ENCODE results near the gene MTF2.

DNA sequence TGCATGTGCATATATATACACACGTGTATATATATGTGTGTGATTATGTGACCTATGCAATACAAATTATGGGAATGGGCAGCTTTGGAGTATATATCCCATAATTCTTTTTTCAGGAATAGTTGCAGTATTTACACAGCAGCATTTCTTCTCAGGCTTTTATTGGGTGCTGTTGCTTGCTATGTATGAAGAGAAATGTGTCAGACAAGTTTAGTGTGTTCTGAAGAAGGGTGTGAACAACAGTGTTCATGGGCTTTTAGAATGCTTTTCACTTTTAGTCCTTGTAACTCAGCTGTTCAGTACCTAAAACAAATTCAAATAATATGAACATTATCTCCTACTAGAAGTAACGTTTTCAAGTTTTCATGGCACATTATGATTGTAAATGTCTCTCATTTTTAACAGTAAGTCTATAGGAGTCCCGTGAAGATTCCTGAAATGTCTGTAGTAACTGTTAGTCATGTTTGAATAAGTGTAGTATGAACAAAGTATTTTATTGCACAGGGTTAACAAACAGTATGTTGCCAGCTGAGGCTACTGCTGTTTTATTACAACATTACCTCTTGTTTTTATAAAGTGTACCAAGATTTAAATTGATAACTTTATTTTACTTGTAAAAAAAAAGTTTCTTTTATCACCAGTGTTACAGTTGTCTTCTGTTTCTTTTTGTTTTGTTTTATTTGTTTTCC lies 58.7 kb downstream of the MTF2 start:
- TF ChIP-seq, protein P1, sequence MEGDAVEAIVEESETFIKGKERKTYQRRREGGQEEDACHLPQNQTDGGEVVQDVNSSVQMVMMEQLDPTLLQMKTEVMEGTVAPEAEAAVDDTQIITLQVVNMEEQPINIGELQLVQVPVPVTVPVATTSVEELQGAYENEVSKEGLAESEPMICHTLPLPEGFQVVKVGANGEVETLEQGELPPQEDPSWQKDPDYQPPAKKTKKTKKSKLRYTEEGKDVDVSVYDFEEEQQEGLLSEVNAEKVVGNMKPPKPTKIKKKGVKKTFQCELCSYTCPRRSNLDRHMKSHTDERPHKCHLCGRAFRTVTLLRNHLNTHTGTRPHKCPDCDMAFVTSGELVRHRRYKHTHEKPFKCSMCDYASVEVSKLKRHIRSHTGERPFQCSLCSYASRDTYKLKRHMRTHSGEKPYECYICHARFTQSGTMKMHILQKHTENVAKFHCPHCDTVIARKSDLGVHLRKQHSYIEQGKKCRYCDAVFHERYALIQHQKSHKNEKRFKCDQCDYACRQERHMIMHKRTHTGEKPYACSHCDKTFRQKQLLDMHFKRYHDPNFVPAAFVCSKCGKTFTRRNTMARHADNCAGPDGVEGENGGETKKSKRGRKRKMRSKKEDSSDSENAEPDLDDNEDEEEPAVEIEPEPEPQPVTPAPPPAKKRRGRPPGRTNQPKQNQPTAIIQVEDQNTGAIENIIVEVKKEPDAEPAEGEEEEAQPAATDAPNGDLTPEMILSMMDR (IDR thresholded peaks at IDR 0.05): no peak
- TF ChIP-seq POLR2A (IDR thresholded peaks at IDR 0.05): no peak
